Nephron (organoid): ENCODE results near the gene CLDN17.
A peak's percentile ranks its signal among the peaks of the same experiment; 100 is the strongest.

ENCODE experiments used
- H3K27ac Mint-ChIP-seq, 3 experiments: 2 replicates each; pipeline ENCODE4 v1.8.0; 2020; ENCODE audit warnings: mixed read lengths in 3 of 3, mild to moderate bottlenecking in 2 of 3, moderate library complexity in 1 of 3
- H3K27me3 Mint-ChIP-seq: 2 replicates; pipeline ENCODE4 v1.8.0; 2021; ENCODE audit warnings: low read depth, mild to moderate bottlenecking, moderate library complexity, mixed read lengths
- H3K36me3 Mint-ChIP-seq: 2 replicates; pipeline ENCODE4 v1.8.0; 2020; ENCODE audit warnings: low read depth, mixed read lengths
- H3K4me1 Mint-ChIP-seq: 2 replicates; pipeline ENCODE4 v1.8.0; 2020; ENCODE audit warnings: mixed read lengths
- H3K4me3 Mint-ChIP-seq, 3 experiments: 2 replicates each; pipeline ENCODE4 v1.8.0; 2020; ENCODE audit warnings: mild to moderate bottlenecking in 3 of 3, mixed read lengths in 3 of 3, moderate library complexity in 2 of 3
- H3K9me3 Mint-ChIP-seq: 2 replicates; pipeline ENCODE4 v1.8.0; 2020; ENCODE audit warnings: mixed read lengths
- CTCF ChIP-seq, 3 experiments: fragments of 200-600 bp; sonication (generic); IDR thresholded peaks; one replicate each; pipeline ENCODE4 v1.5.0; 2021; ENCODE audit warnings: antibody characterized with exemption in 3 of 3; ENCODE audit not compliant: unreplicated experiment in 3 of 3

Gene CLDN17

GRCh38 chr21:30166705-30167104 is at the start of gene CLDN17:
Gene CLDN17, minus strand, starts transcription at chr21:30166805. Its CDS starts 188 bp downstream, at chr21:30166617.
- H3K4me1 Mint-ChIP-seq: no peaks in the 10 kb centered on the region
- H3K9me3 Mint-ChIP-seq: peaks cover 3% of the 10 kb centered on the region
- no peak for TF ChIP-seq CTCF (IDR thresholded peaks at IDR 0.05; ENCODE audit: unreplicated experiment in 3 of 3)
- H3K27ac Mint-ChIP-seq: no peak within 1 kb of the TSS
- no peaks in the 10 kb centered on the region for H3K36me3 Mint-ChIP-seq
- H3K4me3 Mint-ChIP-seq: no peak within 1 kb of the TSS
- no peaks in the 10 kb centered on the region for H3K27me3 Mint-ChIP-seq

GRCh38 chr21:30216041-30216723 is 49.6 kb upstream of the CLDN17 start, which contains the start of gene CLDN8:
Gene CLDN8, minus strand, starts transcription at chr21:30216097. Its CDS starts 172 bp downstream, at chr21:30215925.
- Mint-ChIP-seq H3K9me3 (no peaks in the 10 kb centered on the region), H3K4me1 (no peaks in the 10 kb centered on the region), H3K36me3 (no peaks in the 10 kb centered on the region), H3K27me3 (no peaks in the 10 kb centered on the region), H3K4me3 (no peak within 1 kb of the TSS), H3K27ac (no peak within 1 kb of the TSS)
- TF ChIP-seq CTCF (IDR thresholded peaks at IDR 0.05; ENCODE audit: unreplicated experiment in 3 of 3): no peak

GRCh38 chr21:30211071-30211470 is 44.5 kb upstream of the CLDN17 start:
- TF ChIP-seq CTCF (IDR thresholded peaks at IDR 0.05; ENCODE audit: unreplicated experiment in 3 of 3): no peak
- Mint-ChIP-seq H3K9me3 (no peaks in the 10 kb centered on the region), H3K27ac (no peak overlapping the region), H3K36me3 (no peaks in the 10 kb centered on the region), H3K27me3 (no peaks in the 10 kb centered on the region), H3K4me1 (peaks cover 17% of the 10 kb centered on the region), H3K4me3 (no peak overlapping the region)

- no peaks in the 10 kb centered on the region for H3K36me3 Mint-ChIP-seq
- TF ChIP-seq CTCF (IDR thresholded peaks at IDR 0.05; ENCODE audit: unreplicated experiment in 3 of 3): no peak
- no peaks in the 10 kb centered on the region for H3K27me3 Mint-ChIP-seq
- H3K4me3 Mint-ChIP-seq: no peak overlapping the region
- H3K9me3 Mint-ChIP-seq: no peaks in the 10 kb centered on the region
- peaks cover 17% of the 10 kb centered on the region for H3K4me1 Mint-ChIP-seq
- H3K27ac Mint-ChIP-seq: peak overlapping the region in 1 of 3 experiments; percentile 33
Observed at GRCh38 chr21:30209601-30210000, 43.0 kb upstream of the CLDN17 start.

- no peak for TF ChIP-seq CTCF (IDR thresholded peaks at IDR 0.05; ENCODE audit: unreplicated experiment in 3 of 3)
- Mint-ChIP-seq H3K36me3 (no peaks in the 10 kb centered on the region), H3K9me3 (peaks cover 1% of the 10 kb centered on the region), H3K27me3 (no peaks in the 10 kb centered on the region), H3K27ac (peak overlapping the region in 1 of 3 experiments; percentile 4), H3K4me3 (no peak overlapping the region), H3K4me1 (peaks cover 17% of the 10 kb centered on the region)
Observed at GRCh38 chr21:30207252-30207579, 40.6 kb upstream of the CLDN17 start.
